Breast epithelium (tissue), 3 donors: ENCODE data around the gene PLA2G2F.

Experiments used
- POLR2A ChIP-seq: fragments of 450-650 bp; IDR thresholded peaks from one replicate; pipeline ENCODE4 v1.6.1; 2016; ENCODE audit warnings: antibody characterized with exemption, mild to moderate bottlenecking, moderate library complexity
- POLR2AphosphoS5 ChIP-seq, 3 donors: sonication (generic); formaldehyde crosslinking; IDR thresholded peaks; one replicate each; pipeline ENCODE4 v1.6.1; 2017; ENCODE audit warnings: antibody characterized with exemption in 3 of 3
- TF ChIP-seq, protein P1 (sequence below), 3 donors: fragments of 450-650 bp; IDR thresholded peaks; one replicate each; pipeline ENCODE4 v1.5.1; 2016 to 2017; ENCODE audit warnings: antibody characterized with exemption in 3 of 3, mild to moderate bottlenecking in 3 of 3, moderate library complexity in 3 of 3

DNA sequence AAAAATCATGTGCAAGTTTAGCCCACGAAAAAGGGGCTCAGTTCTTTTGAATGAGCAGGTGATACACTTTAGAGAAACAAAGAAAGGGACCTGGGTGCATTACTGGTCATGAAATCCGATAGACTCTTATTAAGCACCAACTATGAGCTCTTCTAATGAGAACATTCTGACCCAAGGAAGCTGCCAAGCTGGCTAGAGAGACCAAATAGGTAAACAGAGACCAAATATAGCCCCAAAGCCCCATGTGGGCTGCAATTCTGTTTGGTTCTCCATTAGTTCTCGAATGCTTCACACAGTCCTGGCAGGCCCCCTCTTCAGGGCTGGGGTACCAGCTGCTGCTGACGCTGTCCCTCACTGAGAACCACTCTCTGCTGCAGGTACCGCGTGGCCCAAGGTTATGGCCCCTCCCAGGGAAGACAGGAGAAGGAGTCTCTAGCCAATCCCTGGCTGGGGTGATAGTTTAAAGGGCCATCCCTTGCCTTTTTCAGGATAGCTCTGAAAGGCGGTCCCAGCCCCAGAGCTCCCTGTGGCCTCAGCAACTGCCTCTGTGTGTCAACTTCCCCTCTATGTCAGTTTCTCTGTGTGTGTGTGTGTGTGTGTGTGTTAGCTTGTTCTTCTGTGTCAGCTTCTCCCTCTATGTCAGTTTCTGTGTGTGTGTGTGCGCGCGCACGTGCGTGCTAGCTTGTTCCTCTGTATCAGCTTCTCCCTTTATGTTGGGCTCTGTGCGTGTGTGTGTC, 39.7 kb downstream of the PLA2G2F start:
- TF ChIP-seq, protein P1, sequence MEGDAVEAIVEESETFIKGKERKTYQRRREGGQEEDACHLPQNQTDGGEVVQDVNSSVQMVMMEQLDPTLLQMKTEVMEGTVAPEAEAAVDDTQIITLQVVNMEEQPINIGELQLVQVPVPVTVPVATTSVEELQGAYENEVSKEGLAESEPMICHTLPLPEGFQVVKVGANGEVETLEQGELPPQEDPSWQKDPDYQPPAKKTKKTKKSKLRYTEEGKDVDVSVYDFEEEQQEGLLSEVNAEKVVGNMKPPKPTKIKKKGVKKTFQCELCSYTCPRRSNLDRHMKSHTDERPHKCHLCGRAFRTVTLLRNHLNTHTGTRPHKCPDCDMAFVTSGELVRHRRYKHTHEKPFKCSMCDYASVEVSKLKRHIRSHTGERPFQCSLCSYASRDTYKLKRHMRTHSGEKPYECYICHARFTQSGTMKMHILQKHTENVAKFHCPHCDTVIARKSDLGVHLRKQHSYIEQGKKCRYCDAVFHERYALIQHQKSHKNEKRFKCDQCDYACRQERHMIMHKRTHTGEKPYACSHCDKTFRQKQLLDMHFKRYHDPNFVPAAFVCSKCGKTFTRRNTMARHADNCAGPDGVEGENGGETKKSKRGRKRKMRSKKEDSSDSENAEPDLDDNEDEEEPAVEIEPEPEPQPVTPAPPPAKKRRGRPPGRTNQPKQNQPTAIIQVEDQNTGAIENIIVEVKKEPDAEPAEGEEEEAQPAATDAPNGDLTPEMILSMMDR (IDR thresholded peaks at IDR 0.05): no peak
- no peak for TF ChIP-seq POLR2A
- TF ChIP-seq POLR2AphosphoS5 (IDR thresholded peaks at IDR 0.05): no peak
